HEK293 (cell line): ENCODE results near the gene PDE4D.

ENCODE experiments used
- CTCF ChIP-seq: fragments of 450-650 bp; formaldehyde crosslinking; IDR thresholded peaks from 2 replicates; pipeline ENCODE4 v1.5.1; 2016; ENCODE audit warnings: missing biosample characterization, missing genetic modification characterization
- PATZ1 ChIP-seq: fragments of 450-650 bp; formaldehyde crosslinking; IDR thresholded peaks from 2 replicates; pipeline ENCODE4 v1.5.1; 2016; ENCODE audit warnings: missing biosample characterization, missing genetic modification characterization
- ZNF146 ChIP-seq: fragments of 450-650 bp; formaldehyde crosslinking; IDR thresholded peaks from 2 replicates; pipeline ENCODE4 v1.5.1; 2016; ENCODE audit warnings: missing biosample characterization, missing genetic modification characterization
- ZNF274 ChIP-seq, 2 experiments: fragments of 200-500 bp in 1 of 2; fragments of 450-650 bp in 1 of 2; sonication (Bioruptor generic) in 1 of 2; formaldehyde crosslinking in 1 of 2; IDR thresholded peaks; 2 replicates each; pipeline versions ENCODE4 v1.5.1 to v1.6.1; 2014 to 2016; ENCODE audit warnings: borderline replicate concordance in 1 of 2, inconsistent platforms in 1 of 2, low read length in 1 of 2, missing biosample characterization in 1 of 2, missing genetic modification characterization in 1 of 2
- ZSCAN30 ChIP-seq: fragments of 450-650 bp; IDR thresholded peaks from 2 replicates; pipeline ENCODE4 v1.5.1; 2018; ENCODE audit warnings: missing biosample characterization, mild to moderate bottlenecking, missing genetic modification characterization, moderate library complexity

GRCh38 chr5:59182760-59183159, 710.8 kb downstream of the PDE4D start:
- no peak for TF ChIP-seq ZSCAN30 (tag by site-specific recombination)
- no peak for TF ChIP-seq ZNF274 (IDR thresholded peaks at IDR 0.05; ENCODE audit: low read length)
- TF ChIP-seq ZNF274 (tag by site-specific recombination; IDR thresholded peaks at IDR 0.05; ENCODE audit: borderline replicate concordance): no peak
- TF ChIP-seq ZNF146 (tag by site-specific recombination): no peak
- TF ChIP-seq PATZ1 (tag by site-specific recombination): no peak
- no peak for TF ChIP-seq CTCF (tag by site-specific recombination)
